Esophagus squamous epithelium (tissue), 5 donors: ENCODE data around the gene TAP1. TPM values are rescaled to one million over a fixed set of nuclear protein-coding genes. Genes with fewer than 3 reads are reported as not detected.

ENCODE experiments used
- DNase-seq: peaks from one replicate; lab custom pipeline; 2025; lab: John Stamatoyannopoulos, UW
- H3K27ac ChIP-seq, 4 donors: fragments of 200-600 bp; sonication (generic); one replicate each; pipeline ENCODE4 v1.5.1; 2016 to 2019; ENCODE audit warnings: mild to moderate bottlenecking in 1 of 4
- H3K27me3 ChIP-seq, 4 donors: fragments of 200-600 bp; sonication (generic); 1 replicate in 3 of 4; 2 replicates in 1 of 4; pipeline versions ENCODE4 v1.5.1 to v1.6.0; 2017 to 2021; ENCODE audit warnings: antibody characterized with exemption in 1 of 4
- H3K36me3 ChIP-seq, 3 donors: fragments of 200-600 bp; sonication (generic); one replicate each; pipeline ENCODE4 v1.5.1; 2016 to 2019
- H3K4me1 ChIP-seq, 3 donors: fragments of 200-600 bp; sonication (generic); one replicate each; pipeline ENCODE4 v1.5.1; 2017 to 2019
- H3K4me3 ChIP-seq, 4 donors: fragments of 200-600 bp; sonication (generic); 1 replicate in 3 of 4; 2 replicates in 1 of 4; pipeline ENCODE4 v1.5.1; 2016 to 2019; ENCODE audit warnings: mild to moderate bottlenecking in 2 of 4, moderate library complexity in 1 of 4
- H3K9me3 ChIP-seq, 3 donors: fragments of 200-600 bp; sonication (generic); one replicate each; pipeline ENCODE4 v1.5.1; 2016 to 2019
- POLR2A ChIP-seq, 4 donors: fragments of 450-650 bp; IDR thresholded peaks; one replicate each; pipeline ENCODE4 v1.6.1; 2017; ENCODE audit warnings: antibody characterized with exemption in 4 of 4, mild to moderate bottlenecking in 4 of 4, moderate library complexity in 3 of 4
- WGBS, 2 donors: methylation state at CpG; one replicate each; pipeline ENCODE4 v1.1.5; 2018; 5-methylcytosine and 5-hydroxymethylcytosine counted together
- intact Hi-C: fragments of 100-400 bp; cut with DNase I; formaldehyde crosslinking; loops from one replicate; pipeline ENCODE4 v1.15.0; 2022
- total RNA-seq, 4 donors: library from RNA; depleted of rRNA; stranded (reverse); fragments of >200 nt; gene quantifications; one replicate each; pipeline ENCODE4 v1.1.0, GENCODE V29; 2016
- TF ChIP-seq, protein P1 (sequence below), 6 experiments: fragments of 450-650 bp in 4 of 6; fragments of 200-600 bp in 2 of 6; sonication (generic) in 2 of 6; IDR thresholded peaks; one replicate each; pipeline ENCODE4 v1.5.1; 2016 to 2019; ENCODE audit warnings: antibody characterized with exemption in 6 of 6, mild to moderate bottlenecking in 4 of 6, moderate library complexity in 4 of 6
- donor health status: DM: yes; HTN: yes; CAD: no.

Gene TAP1
- total RNA-seq, 4 donors from 2014 or later: 31.7 to 95.5 (median 40.3) TPM

DNA sequence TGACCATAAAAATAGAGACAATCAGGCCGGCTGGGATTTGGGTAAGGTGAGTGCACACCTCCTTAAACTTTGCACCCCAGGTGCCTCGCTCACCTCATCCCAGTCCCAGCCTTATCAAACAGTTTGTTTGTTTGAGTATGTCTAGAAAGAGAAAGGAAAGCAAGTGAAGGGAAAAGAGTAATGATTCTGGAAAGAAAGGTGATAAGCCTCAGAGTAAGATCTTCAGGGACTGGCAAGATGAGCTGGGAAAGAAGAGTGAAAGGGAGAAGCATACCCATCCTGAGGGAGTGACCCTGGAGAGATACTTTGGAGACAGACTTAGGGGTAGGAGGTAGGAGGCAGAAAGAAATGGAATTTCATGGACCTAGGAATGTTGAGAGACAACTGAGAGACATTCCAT, 16.6 kb downstream of the TAP1 start:
- no peak for TF ChIP-seq POLR2A (IDR thresholded peaks at IDR 0.05)
- TF ChIP-seq, protein P1, sequence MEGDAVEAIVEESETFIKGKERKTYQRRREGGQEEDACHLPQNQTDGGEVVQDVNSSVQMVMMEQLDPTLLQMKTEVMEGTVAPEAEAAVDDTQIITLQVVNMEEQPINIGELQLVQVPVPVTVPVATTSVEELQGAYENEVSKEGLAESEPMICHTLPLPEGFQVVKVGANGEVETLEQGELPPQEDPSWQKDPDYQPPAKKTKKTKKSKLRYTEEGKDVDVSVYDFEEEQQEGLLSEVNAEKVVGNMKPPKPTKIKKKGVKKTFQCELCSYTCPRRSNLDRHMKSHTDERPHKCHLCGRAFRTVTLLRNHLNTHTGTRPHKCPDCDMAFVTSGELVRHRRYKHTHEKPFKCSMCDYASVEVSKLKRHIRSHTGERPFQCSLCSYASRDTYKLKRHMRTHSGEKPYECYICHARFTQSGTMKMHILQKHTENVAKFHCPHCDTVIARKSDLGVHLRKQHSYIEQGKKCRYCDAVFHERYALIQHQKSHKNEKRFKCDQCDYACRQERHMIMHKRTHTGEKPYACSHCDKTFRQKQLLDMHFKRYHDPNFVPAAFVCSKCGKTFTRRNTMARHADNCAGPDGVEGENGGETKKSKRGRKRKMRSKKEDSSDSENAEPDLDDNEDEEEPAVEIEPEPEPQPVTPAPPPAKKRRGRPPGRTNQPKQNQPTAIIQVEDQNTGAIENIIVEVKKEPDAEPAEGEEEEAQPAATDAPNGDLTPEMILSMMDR (IDR thresholded peaks at IDR 0.05): no peak
- peaks cover 0 to 57% (median 11%) of the 10 kb centered on the region in 3 donors for H3K36me3 ChIP-seq
- 67 to 83% methylated on average over 1 to 2 of the region's 2 CpGs for WGBS, 2 donors
- H3K27ac ChIP-seq: peak overlapping the region in 3 of 4 donors; percentile 93 to 98 (median 96)
- H3K9me3 ChIP-seq: no peaks in the 10 kb centered on the region
- H3K27me3 ChIP-seq: no peaks in the 10 kb centered on the region
- peaks cover 0 to 33% (median 23%) of the 10 kb centered on the region in 3 donors for H3K4me1 ChIP-seq
- no peak for DNase-seq
- no peak overlapping the region for H3K4me3 ChIP-seq
- intact Hi-C loops: no loop called here

DNA sequence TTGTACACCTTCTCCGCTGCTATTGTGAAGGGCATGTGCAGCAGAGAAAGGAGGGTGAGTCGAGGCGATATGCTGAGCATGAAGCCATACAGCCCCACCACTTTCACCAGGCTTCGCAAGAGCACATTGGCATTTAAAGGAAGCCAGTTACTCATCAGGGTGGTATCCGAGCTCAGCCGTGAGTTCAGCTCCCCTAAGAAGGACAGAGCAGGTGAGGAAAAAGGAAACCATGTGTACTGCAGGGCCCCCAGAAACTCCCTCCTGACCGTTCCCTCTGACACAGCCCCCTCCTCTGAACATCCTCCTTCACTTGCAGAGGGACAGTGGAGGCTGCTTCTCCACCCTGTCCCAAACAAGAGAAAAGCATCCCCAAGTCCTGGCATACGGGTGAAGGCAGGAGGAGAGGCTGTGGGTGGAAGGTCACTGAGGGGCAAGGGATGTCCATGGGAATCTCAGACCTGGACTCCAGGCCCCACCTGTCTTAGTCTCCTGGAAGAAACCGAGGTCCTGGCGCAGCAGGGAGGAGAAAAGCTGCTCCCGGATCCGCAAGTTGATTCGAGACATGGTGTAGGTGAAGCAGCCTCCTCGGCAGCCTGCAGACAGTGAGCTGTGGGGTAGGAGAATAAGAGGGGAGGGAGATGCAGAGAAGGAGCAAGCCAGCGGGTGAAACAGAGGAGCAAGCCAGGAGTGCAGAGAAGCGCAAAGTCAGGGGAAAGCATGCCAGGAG, 18.2 kb downstream of the TAP1 start:
- Histone ChIP-seq H3K27me3 (no peaks in the 10 kb centered on the region), H3K9me3 (no peaks in the 10 kb centered on the region), H3K4me3 (no peak overlapping the region), H3K4me1 (peaks cover 0 to 26% (median 16%) of the 10 kb centered on the region in 3 donors), H3K27ac (no peak overlapping the region), H3K36me3 (peaks cover 7 to 57% (median 21%) of the 10 kb centered on the region in 3 donors)
- no peak for DNase-seq
- TF ChIP-seq POLR2A (IDR thresholded peaks at IDR 0.05): no peak
- TF ChIP-seq, protein P1 (IDR thresholded peaks at IDR 0.05): no peak
- 94 to 95% methylated on average over 14 of the region's 16 CpGs for WGBS, 2 donors
- intact Hi-C loops: no loop called here

DNA sequence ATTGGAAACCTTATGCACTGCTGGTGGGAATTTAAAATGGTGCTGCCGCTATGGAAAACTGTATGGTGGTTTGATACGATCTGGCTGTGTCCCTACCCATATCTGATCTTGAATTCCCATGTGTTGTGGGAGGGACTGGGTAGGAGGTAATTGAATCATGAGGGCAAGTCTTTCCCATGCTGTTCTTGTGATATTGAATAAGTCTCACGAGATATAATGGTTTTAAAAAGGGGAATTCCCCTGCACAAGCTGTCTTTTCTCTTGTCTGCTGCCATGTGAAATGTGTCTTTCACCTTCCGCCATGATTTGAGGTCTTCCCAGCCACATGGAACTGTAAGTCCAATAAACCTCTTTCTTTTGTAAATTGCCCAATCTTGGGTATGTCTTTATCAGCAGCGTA, 19.8 kb downstream of the TAP1 start:
- Histone ChIP-seq H3K4me3 (no peak overlapping the region), H3K27me3 (no peaks in the 10 kb centered on the region), H3K4me1 (peaks cover 0 to 20% (median 12%) of the 10 kb centered on the region in 3 donors), H3K27ac (no peak overlapping the region), H3K9me3 (no peaks in the 10 kb centered on the region), H3K36me3 (peaks cover 19 to 72% (median 35%) of the 10 kb centered on the region in 3 donors)
- intact Hi-C loops: no loop called here
- TF ChIP-seq POLR2A (IDR thresholded peaks at IDR 0.05): no peak
- TF ChIP-seq, protein P1 (IDR thresholded peaks at IDR 0.05): no peak
- WGBS, 2 donors: 78 to 85% methylated on average over 5 of the region's 5 CpGs
- no peak for DNase-seq

DNA sequence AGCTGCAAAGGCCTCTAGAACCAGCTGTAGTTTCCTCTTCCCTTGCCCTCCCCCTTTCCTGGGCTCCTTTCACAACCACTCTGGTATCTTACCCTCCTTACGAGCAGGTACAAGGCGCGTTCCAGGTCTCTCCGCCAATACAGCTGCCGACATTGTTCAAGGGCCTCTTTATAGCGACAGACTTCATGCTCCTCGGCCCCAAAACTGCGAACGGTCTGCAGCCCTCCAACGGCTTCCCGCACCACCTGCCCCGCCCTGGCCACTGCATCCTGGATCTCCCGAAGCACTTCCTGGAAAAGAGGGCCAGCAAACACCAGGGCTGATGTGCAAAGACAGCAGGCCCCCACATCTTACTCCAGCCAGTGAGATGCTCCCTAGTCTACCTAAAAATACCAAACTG, 21.0 kb downstream of the TAP1 start:
- Histone ChIP-seq H3K4me3 (no peak overlapping the region), H3K27me3 (no peaks in the 10 kb centered on the region), H3K27ac (no peak overlapping the region), H3K9me3 (no peaks in the 10 kb centered on the region), H3K36me3 (peaks cover 19 to 82% (median 35%) of the 10 kb centered on the region in 3 donors), H3K4me1 (peaks cover 0 to 15% (median 10%) of the 10 kb centered on the region in 3 donors)
- intact Hi-C loops: no loop called here
- WGBS, 2 donors: 87 to 89% methylated on average over 11 to 13 of the region's 13 CpGs
- TF ChIP-seq POLR2A (IDR thresholded peaks at IDR 0.05): no peak
- TF ChIP-seq, protein P1 (IDR thresholded peaks at IDR 0.05): no peak
- no peak for DNase-seq

DNA sequence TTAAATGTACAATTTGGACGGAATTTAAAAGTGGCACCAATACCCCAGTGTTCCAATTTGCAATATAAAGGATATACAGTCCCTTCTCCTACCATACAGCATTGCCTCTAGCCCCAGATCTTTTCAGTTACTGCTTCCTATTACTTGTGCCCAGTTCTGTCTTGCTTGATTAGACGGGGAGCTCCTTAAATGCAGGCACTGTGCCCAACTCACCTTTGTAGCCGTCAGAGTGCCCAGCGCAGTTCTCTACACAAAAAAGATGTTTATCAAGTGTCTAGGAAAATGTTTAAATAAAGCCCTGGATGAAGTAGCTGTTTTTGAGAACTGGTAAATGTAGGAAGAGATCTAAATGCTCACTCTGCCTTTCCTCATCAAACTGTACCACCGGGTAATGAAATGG, 22.6 kb downstream of the TAP1 start:
- intact Hi-C loops: no loop called here
- TF ChIP-seq, protein P1 (IDR thresholded peaks at IDR 0.05): no peak
- TF ChIP-seq POLR2A (IDR thresholded peaks at IDR 0.05): no peak
- peaks cover 19 to 83% (median 35%) of the 10 kb centered on the region in 3 donors for H3K36me3 ChIP-seq
- no peak overlapping the region for H3K4me3 ChIP-seq
- no peak overlapping the region for H3K27ac ChIP-seq
- WGBS, 2 donors: 49 to 66% methylated on average over 5 of the region's 5 CpGs
- DNase-seq: no peak
- no peaks in the 10 kb centered on the region for H3K9me3 ChIP-seq
- H3K4me1 ChIP-seq: peaks cover 0 to 2% (median under 1%) of the 10 kb centered on the region in 3 donors
- no peaks in the 10 kb centered on the region for H3K27me3 ChIP-seq
